GM21367 (cell line): ENCODE data around the gene CCNB1.
A peak's percentile ranks its signal among the peaks of the same experiment; 100 is the strongest.
"Not testable (repeated sequence)": the region's sequence is repeated elsewhere in the genome, so short reads cannot be mapped to it uniquely, and the experiment has no call there.

Experiments
- ATAC-seq: cut with Tn5 transposase; IDR thresholded peaks from one replicate; pipeline ENCODE4 v1.9.1; 2021; ENCODE audit not compliant: unreplicated experiment

The CCNB1 gene

DNA sequence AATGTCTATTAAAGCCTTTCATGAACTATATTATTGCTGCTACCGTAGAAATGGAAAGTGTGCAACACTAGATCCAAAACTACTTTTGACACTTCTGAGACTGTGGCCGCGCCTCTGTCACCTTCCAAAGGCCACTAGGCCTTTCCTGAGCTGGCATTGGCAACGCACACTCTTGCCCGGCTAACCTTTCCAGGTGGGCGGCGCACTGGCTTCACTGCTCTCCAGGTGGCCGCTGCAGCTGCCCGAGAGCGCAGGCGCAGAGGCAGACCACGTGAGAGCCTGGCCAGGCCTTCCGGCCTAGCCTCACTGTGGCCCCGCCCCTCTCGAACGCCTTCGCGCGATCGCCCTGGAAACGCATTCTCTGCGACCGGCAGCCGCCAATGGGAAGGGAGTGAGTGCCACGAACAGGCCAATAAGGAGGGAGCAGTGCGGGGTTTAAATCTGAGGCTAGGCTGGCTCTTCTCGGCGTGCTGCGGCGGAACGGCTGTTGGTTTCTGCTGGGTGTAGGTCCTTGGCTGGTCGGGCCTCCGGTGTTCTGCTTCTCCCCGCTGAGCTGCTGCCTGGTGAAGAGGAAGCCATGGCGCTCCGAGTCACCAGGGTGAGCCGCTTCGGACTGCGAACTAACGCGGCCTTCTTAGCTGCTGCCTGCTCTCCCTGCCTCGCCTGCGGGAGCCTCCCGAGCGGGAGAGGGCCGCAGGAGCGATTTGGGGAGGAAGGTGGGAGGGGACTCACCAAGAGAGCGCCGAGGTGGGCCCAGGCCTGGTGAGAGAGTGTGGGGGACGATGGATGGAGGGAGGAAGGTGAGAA is at the start of gene CCNB1:
TSS of gene CCNB1 (plus strand) at position 465 of the 807 bp plus-strand sequence. CDS start at position 578, 113 bp downstream.
- ATAC-seq: peak; percentile 97

DNA sequence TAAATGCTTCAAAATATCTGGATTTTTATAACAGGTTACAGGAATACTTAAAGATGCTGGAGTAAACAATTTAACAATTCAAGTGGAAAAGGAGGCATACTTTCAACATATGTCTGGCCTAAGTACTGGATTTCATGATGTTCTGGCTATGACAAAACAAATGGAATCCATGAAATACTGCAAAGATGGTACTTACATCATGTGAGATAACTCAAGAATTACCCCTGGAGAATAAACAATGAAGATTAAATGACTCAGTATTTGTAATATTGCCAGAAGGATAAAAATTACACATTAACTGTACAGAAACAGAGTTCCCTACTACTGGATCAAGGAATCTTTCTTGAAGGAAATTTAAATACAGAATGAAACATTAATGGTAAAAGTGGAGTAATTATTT is 37.5 kb upstream of the CCNB1 start:
- no peak for ATAC-seq

DNA sequence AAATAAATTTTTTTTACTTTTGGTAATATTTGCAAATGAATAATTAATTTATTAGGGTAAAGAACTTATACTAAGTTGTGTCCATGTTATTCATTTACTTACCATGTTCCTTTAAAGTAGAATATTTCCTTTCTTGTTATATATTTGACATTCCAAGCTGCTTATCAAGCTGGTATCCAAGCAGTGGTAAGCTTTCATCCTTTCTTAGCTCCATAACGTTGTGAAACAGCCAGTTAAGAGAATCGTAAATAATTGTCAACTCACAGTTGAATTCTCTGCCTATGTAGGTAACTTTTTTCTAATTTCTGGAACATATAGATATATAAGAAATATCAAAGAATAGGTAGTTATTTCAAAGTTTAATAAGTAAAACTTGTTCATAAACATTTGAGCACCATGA is 36.7 kb upstream of the CCNB1 start:
- ATAC-seq: no peak

DNA sequence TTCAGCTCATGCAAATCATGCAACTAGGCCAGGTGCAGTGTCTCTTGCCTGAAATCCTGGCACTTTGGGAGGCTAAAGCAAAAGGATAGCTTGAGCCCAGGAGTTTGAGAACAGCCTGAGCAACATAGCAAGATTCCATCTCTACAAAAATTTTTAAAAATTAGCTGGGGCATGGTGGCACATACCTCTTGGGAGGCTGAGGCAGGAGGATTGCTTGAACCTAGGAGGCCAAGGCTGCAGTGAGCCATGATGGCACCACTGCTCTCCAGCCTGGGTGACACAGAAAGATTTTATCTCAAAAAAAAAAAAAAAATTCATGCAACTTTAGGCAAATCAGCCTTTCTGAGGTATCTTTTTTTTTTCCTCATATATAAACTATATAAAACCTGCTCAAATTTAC is 35.6 kb upstream of the CCNB1 start:
- ATAC-seq: no peak

DNA sequence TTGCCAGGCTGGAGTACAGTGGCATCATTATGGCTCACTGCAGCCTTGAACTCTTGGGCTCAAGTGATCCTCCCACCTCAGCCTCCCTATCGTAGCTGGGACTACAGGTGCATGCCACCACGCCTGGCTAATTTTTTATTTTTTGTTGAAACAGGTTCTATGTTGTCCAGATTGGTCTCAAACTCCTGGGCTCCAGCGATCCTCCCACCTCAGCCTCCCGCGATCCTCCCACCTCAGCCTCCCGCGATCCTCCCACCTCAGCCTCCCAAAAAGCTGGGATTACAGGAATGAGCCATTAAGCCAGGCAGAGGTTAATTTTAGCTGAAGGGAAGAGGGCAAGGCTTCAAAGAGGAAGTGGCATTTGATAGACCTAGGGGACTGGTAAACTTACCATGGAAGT is 32.8 kb upstream of the CCNB1 start:
- no peak for ATAC-seq

DNA sequence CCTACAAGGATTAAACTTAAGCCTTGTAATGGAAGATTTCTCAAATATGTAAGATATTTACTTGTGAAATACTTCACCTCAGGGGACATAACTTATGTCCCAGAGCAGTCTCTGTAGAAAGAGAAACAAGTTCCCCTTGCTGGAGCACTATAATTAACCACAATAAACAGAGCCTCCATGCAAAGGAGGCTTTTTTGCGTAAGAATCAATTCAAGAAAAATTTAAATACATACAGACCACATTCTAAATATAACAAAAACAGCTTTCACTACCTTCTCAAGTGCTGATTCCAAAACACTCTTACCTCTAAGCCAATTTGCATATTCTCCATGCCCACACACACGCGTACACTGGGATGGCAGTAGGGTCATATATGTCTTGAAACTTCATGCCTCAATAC is 30.7 kb upstream of the CCNB1 start:
- peak; percentile 96 for ATAC-seq

DNA sequence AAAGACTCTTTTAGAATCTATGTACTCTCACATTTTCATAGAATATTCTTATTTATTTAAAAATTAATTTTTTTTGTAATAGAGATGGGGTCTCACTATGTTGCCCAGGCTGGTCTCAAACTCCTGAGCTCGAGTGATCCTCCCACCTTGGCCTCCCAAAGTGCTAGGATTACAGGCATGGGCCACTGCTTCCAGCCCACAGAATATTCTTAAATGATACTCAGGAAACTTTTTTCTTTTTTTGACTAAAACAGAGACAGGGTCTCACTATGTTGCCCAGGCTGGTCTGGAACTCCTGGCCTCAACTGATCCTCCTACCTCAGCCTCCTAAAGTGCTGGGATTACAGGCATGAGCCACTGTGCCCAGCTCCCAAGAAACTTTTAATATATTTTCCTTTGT is 29.7 kb upstream of the CCNB1 start:
- not testable (repeated sequence) for ATAC-seq

DNA sequence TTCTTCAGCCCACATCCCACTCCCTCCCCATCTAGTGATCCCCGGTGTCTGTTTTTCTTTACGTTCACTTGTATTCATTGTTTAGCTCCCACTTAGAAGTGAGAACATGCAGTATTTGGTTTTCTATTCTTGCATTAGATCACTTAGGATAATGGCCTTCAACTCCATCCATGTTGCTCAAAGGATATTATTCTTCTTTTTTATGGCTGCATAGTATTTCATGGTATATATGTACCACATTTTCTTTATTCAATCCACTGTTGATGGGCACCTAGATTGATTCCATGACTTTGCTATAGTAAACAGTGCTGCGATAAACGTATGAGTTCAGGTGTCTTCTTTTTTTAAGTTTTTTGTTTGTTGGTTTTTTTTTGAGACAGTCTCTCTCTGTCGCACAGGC is 29.1 kb upstream of the CCNB1 start:
- no peak for ATAC-seq

DNA sequence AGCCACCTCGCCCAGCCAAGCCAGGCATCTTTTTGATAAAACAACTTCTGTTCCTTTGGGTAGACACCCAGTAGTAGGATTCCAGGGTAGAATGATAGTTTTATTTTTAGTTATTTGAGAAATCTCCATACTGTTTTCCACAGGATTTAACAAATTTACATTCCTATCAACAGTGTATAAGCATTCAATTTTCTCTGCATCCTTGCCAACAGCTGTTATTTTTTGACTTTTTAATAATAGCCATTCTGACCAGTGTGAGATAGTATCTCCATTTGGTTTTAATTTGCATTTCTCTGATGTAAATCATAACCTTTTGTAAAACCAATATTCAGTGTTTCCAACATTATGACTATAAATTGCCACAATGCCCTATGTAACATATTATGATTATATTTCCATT is 28.2 kb upstream of the CCNB1 start:
- ATAC-seq: no peak

DNA sequence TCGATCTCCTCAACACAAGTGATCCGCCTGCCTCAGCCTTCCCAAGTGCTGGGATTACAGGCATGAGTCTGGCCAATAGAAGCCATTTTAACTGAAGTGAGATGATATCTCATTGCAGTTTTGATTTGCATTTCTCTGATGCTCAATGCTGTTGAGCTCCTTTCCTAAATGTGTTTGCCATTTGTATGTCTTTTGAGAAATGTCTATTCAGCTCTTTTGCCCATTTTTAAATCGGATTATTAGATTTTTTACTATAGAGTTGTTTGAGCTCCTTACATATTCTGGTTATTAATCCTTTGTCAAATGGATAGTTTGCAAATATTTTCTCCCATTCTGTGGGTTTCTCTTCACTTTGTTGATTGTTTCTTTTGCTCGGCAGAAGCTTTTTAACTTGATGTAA is 26.7 kb upstream of the CCNB1 start:
- not testable (repeated sequence) for ATAC-seq

DNA sequence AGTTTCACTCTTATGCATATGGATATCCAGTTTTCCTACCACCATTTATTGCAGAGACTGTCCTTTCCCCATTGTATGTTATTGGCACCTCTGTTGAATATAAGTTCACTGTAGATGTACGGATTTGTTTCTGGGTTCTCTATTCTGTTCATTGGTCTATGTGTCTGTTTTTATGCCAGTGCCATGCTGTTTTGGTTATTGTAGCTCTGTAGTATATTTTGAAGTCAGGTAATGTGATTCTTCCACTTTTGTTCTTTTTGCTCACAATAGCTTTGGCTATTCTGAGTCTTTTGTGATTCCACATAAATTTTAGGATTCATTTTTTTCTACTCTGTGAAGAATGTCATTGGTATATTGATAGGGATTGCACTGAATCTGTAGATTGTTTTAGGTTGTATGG is 26.1 kb upstream of the CCNB1 start:
- no peak for ATAC-seq

DNA sequence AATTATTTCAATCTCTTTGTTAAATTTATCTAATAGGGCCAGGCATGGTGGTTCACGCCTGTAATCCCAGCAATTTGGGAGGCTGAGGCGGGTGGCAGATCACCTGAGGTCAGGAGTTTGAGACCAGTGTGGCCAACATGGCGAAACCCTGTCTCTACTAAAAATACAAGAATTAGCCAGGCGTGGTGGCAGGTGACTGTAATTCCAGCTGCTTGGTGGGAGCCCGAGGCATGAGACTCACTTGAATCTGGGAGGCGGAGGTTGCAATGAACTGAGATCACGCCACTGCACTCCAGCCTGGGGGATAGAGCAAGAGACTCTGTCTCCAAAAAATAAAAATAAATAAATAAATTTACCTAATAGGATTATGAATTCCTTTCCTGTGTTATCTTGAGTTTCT is 18.4 kb upstream of the CCNB1 start:
- ATAC-seq: not testable (repeated sequence)

DNA sequence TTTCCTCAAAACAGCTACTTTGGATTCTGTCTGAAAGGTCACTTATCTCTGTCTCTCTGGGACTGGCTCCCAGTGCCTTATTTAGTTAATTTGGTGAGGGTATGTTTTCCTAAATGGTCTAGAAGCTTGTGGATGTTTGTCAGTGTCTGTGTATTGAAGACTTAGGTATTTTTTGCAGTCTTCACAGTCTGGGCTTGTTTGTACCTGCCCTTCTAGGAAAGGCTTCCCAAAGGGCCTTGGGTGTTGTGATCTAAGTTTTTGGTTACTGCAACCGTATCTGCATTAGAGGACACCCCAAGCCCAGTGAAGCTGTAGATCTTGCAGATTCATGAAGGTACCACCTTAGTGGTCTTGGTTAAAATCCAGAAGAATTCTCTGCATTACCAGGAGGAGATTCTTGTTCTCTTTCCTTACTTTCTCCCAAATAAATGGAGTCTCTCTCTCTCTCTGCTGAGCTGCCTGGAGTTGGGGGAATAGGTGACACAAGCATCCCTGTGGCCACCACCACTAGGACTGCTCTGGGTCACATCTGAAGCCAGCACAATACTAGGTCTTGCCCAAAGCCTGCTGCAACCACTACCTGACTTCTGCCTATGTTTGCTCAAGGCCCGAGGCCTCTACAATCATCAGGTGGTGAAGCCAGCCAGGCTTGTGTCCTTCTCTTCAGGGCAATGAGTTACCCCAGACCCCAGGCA is 17.8 kb upstream of the CCNB1 start:
- ATAC-seq: no peak

DNA sequence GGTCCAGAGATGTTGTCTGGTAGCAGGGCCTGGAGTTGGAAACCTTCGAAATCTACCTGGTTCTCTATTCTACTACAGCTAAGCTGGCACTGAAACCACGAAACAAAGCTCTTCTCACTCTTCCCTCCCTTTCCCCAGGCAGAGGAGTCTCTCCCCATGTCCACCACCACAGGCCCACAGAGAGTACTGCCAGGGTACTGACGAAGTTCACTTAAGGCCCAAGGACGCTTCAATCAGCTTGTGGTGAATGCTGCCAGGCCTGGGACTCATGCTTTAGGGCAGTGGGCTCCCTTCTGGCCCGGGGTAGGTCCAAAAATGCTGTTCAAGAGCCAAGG is 17.3 kb upstream of the CCNB1 start:
- no peak for ATAC-seq

DNA sequence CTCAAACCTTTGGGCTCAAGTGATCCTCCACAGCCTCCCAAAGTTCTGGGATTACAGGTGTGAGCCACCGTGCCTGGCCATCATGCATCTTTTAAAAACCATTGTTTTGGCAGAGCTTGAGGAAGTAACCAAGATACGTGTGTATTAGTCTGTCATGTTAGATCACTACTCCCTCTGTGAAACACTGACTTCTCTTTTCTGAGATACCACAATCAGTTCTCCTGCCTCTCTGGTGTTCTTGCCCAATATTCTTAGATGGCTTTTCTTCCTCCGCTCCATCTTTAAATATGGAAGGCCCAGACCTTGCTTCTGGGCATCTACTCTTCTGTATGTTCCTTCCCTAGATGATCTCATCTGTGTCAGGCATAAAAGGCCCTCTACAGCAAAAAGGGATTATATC is 14.2 kb upstream of the CCNB1 start:
- no peak for ATAC-seq

DNA sequence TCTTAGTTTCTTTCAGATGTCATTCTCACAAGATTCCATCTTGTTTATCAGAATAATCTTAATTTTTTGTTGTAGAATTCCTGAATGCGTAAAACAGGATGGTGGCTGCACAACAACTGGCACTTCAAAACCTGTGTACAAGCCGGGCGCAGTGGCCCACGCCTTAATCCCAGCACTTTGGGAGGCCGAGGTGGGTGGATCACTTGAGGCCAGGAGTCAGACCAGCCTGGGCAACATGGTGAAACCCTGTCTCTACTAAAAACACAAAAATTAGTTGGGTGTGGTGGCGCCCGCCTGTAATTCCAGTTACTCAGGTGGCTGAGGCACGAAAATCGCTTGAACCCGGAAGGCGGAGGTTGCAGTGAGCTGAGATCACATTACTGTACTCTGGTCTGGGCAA is 10.5 kb upstream of the CCNB1 start:
- ATAC-seq: no peak

DNA sequence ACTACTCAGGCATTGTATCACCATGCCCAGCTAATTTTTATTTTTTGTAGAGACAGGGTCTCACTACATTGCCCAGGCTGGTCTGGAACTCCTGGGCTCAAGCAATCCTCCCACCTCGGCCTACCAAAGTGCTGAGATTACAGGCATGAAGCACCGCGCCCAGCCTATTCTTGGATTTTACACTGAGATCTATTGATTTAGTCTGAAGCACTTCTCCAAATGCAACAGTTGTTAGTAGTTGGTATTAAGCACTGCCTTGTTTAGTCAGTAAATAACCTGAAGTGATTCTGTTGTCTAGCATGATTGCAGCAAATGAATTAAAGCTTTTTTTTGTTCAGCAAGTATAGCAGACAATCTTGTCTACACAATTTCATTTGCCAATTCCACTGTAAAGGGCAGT is 8.9 kb upstream of the CCNB1 start:
- ATAC-seq: no peak

DNA sequence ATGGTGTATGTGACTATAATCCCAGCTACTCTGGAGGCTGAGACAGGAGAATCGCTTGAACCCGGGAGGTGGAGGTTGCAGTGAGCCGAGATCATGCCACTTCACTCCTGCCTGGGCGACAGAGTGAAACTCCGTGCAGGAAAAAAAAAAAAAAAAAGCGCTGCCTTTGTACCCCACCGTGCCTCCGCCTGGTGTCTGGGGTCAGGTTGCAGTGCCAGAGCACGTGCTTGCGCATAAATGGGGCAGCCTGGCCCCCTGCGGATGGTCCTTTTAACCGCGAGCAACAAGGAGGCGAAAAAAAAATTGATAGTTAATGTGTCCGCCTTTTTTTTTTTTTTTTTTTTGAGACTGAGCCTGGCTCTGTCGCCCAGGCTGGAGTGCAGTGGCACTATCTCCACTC is 6.3 kb upstream of the CCNB1 start:
- no peak for ATAC-seq

DNA sequence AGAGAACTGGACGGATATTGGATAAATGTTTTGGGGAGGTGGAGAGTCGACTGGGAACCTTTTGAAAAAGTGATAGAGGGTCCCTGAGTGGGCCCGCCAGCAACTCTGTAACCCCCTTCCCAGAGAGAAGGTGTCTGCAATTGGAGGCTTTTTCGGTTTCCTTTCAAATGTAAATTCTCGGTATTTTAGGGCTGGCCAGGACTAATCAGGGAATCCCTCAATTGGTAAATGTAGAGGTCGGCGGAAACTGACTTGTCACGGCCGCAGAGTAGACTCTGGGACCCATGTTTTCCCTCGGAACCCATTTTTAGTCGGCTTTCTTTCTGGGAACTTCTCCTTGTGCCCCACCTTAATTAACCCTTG is 524 bp downstream of the CCNB1 start:
- no peak for ATAC-seq

DNA sequence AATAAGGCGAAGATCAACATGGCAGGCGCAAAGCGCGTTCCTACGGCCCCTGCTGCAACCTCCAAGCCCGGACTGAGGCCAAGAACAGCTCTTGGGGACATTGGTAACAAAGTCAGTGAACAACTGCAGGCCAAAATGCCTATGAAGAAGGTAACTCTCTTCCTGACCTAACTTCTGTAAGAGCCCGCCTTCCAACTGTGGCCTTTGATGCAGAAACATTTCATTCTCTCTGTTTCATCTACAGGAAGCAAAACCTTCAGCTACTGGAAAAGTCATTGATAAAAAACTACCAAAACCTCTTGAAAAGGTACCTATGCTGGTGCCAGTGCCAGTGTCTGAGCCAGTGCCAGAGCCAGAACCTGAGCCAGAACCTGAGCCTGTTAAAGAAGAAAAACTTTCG is 979 bp downstream of the CCNB1 start:
- no peak for ATAC-seq

DNA sequence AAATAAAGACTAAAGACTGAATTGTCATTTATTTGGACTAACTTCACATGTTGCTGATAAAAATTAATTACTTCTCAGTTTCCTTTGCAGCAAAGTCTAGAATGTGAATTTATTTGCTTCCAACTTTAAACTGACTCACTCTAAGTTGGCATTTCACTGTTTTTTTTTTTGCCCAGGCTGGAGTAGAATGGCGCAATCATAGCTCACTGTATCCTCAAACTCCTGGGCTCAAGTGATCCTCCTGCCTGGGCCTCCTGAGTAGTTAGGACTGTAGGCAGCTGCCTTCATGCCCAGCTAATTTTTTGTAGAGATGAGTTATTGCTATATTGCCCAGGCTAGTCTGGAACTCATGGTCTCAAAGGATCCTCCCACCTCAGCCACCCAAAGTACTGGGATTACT is 3.5 kb downstream of the CCNB1 start:
- ATAC-seq: no peak

DNA sequence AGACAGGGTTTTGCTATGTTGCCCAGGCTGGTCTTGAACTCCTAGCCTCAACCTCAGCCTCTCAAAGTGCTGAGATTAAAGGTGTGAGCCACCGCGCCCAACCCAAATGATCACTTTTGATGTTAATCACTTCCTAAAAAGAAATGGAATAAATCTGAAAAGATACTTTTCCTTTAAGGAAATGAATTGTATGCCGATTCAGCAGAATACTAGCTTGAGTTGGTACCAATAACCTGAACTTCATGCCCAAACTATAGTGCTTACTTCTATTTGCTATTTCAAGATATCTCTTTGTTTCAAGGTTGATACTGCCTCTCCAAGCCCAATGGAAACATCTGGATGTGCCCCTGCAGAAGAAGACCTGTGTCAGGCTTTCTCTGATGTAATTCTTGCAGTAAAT is 4.0 kb downstream of the CCNB1 start:
- no peak for ATAC-seq
